Measurements from ENCODE around the gene STXBP1. TPM values are rescaled to one million over a fixed set of nuclear protein-coding genes. Genes with fewer than 3 reads are reported as not detected.
A peak's percentile ranks its signal among the peaks of the same experiment; 100 is the strongest.
"Not testable (repeated sequence)": the region's sequence is repeated elsewhere in the genome, so short reads cannot be mapped to it uniquely, and the experiment has no call there.

Gene STXBP1
- total RNA-seq, 1 donor from 2014 or later, result 23.4 TPM

DNA sequence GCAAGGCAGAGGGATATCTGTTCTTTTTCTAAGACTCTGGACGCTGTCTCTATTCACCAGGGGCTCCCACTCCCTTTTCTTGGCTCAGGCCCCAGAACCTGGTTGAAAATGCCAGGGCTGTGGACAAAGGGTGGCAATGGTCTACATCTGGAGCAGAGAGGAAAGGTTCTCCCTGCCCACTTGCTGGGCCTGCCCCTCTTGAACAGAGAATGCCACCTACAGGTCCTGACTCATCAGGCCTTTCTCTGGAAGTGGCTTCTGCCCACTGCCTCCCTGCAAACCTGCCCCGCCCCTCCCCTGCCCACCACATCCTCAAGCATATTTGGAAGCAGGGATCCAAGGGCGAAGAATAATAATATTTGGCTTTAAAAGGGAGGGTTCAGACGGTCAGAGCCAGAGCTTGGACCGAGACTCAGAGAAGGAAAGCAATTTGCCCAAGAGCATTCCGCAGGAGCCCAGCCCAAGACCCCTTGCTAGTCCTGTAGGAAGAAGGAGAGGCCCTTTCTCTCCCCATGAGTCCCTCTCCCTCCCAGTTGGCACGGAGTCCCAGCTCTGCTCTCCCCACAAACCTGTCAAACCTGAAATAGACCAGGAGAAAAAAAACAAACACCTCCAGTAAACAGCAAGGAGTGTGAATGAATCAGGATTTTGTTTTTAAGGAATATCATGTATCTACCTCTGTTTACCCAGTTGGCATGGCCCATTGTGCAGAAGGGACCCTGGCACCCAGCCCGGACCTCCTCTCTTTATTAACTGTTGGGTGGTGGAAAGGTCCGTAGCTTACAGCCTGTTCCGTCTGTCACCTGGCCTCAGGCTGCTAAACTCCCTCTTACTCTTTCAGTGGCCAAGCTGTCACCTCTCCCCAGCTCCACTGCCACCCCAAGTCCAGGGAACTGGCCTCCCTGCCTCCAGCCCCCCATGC, 37.7 kb upstream of the STXBP1 start:
- TF ChIP-seq, protein P1, sequence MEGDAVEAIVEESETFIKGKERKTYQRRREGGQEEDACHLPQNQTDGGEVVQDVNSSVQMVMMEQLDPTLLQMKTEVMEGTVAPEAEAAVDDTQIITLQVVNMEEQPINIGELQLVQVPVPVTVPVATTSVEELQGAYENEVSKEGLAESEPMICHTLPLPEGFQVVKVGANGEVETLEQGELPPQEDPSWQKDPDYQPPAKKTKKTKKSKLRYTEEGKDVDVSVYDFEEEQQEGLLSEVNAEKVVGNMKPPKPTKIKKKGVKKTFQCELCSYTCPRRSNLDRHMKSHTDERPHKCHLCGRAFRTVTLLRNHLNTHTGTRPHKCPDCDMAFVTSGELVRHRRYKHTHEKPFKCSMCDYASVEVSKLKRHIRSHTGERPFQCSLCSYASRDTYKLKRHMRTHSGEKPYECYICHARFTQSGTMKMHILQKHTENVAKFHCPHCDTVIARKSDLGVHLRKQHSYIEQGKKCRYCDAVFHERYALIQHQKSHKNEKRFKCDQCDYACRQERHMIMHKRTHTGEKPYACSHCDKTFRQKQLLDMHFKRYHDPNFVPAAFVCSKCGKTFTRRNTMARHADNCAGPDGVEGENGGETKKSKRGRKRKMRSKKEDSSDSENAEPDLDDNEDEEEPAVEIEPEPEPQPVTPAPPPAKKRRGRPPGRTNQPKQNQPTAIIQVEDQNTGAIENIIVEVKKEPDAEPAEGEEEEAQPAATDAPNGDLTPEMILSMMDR (IDR thresholded peaks at IDR 0.05; ENCODE audit: unreplicated experiment), result no peak
- Mint-ChIP-seq H3K4me1 (ENCODE audit: low read depth) (peaks cover 22% of the 10 kb centered on the region), H3K9me3 (ENCODE audit: low read depth) (no peaks in the 10 kb centered on the region), H3K4me3 (ENCODE audit: low read depth) (no peak overlapping the region), H3K36me3 (ENCODE audit: insufficient read depth) (no peaks in the 10 kb centered on the region), H3K27ac (peak overlapping the region; percentile 69), H3K27me3 (peaks cover 2% of the 10 kb centered on the region)
- DNase-seq (ENCODE audit: low spot score, unreplicated experiment), result no peak

DNA sequence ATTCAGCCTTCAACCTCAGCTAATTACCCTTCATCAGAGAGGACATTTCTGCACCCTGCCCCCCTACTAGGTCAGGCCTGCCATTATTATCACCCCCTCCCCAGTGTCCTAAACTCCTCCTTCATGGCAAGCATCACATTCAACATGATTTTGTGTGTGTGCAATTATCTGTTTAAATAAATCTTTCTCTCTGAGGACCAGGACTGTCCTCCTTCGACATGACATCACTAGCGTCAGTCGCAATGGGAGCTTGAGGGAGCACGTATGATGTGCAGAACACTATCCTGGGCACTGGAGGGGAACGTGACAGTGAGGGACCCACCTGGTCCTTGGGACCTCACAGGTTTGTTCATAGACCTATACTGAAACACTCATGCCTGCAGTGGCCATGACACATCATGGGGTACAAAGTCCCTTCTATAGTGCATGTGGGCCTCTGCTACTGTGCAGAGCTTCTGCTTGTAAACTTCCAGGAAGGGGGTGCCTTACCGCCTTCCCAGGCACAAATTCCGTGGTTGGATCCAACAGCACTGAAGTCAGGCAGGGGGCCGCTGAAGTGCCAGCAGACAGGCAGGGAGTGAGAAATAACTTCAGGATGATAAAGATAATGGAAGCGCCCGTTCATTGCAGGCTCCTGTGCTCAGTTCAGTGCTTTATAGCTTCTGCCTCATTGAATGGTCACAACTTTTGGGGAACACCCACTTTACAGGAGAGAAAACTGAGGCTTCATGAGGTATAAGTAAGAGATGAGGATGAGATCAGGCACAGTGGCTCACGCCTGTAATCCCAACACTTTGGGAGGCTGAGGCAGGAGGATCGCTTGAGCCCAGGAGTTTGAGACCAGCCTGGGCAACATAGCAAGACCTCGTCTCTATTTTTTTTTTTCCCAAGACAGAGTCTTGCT, 36.0 kb upstream of the STXBP1 start:
- TF ChIP-seq, protein P1 (IDR thresholded peaks at IDR 0.05; ENCODE audit: unreplicated experiment), result no peak
- no peaks in the 10 kb centered on the region for H3K36me3 Mint-ChIP-seq (ENCODE audit: insufficient read depth)
- no peaks in the 10 kb centered on the region for H3K9me3 Mint-ChIP-seq (ENCODE audit: low read depth)
- no peak overlapping the region for H3K4me3 Mint-ChIP-seq (ENCODE audit: low read depth)
- peaks cover 15% of the 10 kb centered on the region for H3K4me1 Mint-ChIP-seq (ENCODE audit: low read depth)
- no peak overlapping the region for H3K27ac Mint-ChIP-seq
- H3K27me3 Mint-ChIP-seq, result peaks cover 3% of the 10 kb centered on the region
- DNase-seq (ENCODE audit: low spot score, unreplicated experiment), result no peak

DNA sequence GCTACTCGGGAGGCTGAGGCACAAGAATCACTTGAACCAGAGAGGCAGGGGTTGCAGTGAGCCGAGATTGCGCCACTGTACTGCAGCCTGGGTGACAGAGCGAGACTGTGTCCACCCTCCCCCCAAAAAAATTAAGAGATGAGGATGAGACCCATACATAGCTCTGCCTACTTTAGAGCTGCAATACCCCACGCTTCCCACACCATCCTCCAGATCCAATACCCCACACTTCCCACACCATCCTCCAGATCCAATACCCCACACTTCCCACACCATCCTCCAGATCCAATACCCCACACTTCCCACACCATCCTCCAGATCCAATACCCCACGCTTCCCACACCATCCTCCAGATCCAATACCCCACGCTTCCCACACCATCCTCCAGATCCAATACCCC, 34.9 kb upstream of the STXBP1 start:
- DNase-seq (ENCODE audit: low spot score, unreplicated experiment); H3K4me3 Mint-ChIP-seq (ENCODE audit: low read depth); H3K9me3 Mint-ChIP-seq (ENCODE audit: low read depth); H3K27ac Mint-ChIP-seq; H3K36me3 Mint-ChIP-seq (ENCODE audit: insufficient read depth); H3K27me3 Mint-ChIP-seq: not testable (repeated sequence)
- H3K4me1 Mint-ChIP-seq (ENCODE audit: low read depth), result peaks cover 15% of the 10 kb centered on the region

DNA sequence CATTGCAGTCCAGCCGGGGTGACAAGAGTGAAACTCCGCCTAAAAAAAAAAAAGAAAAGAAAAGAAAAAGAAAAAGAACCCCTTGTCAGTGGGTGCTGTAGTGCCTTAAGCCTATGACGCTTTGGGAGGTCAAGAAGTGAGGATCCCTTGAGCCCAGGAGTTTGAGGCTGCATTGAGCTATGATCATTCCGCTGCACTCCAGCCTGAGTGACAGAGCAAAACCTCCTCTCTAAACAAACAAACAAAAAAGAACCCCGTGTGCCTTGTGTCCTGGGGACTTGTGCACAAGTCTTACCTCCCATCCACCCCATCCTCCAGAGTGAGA, 33.5 kb upstream of the STXBP1 start:
- no peak for DNase-seq (ENCODE audit: low spot score, unreplicated experiment)
- peaks cover 3% of the 10 kb centered on the region for H3K27me3 Mint-ChIP-seq
- H3K9me3 Mint-ChIP-seq (ENCODE audit: low read depth), result no peaks in the 10 kb centered on the region
- H3K36me3 Mint-ChIP-seq (ENCODE audit: insufficient read depth), result no peaks in the 10 kb centered on the region
- TF ChIP-seq, protein P1 (IDR thresholded peaks at IDR 0.05; ENCODE audit: unreplicated experiment), result no peak
- H3K4me1 Mint-ChIP-seq (ENCODE audit: low read depth), result peaks cover 15% of the 10 kb centered on the region
- no peak overlapping the region for H3K4me3 Mint-ChIP-seq (ENCODE audit: low read depth)
- no peak overlapping the region for H3K27ac Mint-ChIP-seq

DNA sequence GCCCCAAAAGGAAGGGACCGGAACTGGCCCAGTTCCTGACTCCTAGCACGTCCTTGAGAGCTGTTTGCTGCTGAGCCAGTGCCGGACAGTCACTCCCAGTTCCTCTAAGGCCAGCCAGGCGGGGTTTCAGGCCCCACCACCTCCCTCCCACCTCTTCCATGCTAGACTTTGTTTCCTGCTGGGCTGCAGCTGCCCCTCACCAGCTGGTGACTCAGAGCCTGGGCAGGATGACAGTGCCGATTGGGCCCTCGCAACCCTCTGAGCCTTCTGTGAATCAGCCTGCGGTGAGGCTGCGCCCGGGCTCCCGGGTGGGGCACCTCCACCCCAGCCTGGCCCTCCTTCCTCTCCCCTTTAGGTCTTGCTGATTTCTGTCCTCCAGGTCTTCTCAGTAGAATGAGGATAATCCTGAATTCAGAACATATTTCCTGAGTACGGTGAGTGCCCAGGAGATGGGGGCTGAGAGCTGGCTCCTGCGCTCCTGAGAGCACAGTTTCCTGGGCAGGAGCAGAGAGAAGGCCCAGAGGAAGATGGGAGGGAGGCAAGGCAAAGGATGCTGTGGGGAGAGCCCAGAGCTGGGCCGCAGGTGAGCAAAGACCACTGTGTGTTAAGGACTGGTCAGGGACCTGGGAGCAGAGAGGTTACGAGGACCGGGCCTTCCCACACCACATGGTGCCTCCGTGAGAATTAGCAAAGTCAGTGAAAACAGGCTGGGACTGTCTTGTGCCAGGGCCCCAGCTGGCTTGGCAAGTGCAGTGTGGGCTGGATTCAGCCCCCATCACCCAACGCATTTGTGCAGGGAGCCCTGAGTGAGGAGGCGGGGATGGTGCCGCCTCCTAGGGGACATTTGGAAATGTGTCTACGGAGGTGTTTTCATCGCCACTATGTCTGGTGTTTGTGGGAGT, 32.9 kb upstream of the STXBP1 start:
- Mint-ChIP-seq H3K27ac (peak overlapping the region; percentile 6), H3K9me3 (ENCODE audit: low read depth) (no peaks in the 10 kb centered on the region), H3K4me1 (ENCODE audit: low read depth) (peaks cover 14% of the 10 kb centered on the region), H3K27me3 (peaks cover 3% of the 10 kb centered on the region), H3K36me3 (ENCODE audit: insufficient read depth) (no peaks in the 10 kb centered on the region), H3K4me3 (ENCODE audit: low read depth) (no peak overlapping the region)
- DNase-seq (ENCODE audit: low spot score, unreplicated experiment), result no peak
- TF ChIP-seq, protein P1 (IDR thresholded peaks at IDR 0.05; ENCODE audit: unreplicated experiment), result no peak

Measured in progenitor cell of endocrine pancreas (in vitro differentiated cells).